ENCODE results near the gene COG3.

The COG3 gene

GRCh38 chr13:45473627-45474026 is 8.9 kb downstream of the COG3 start:
- no peak overlapping the region for H3K27ac Mint-ChIP-seq
- H3K27me3 Mint-ChIP-seq: no peaks in the 10 kb centered on the region
- peaks cover 59% of the 10 kb centered on the region for H3K4me1 Mint-ChIP-seq
- no peaks in the 10 kb centered on the region for H3K9me3 Mint-ChIP-seq
- H3K36me3 Mint-ChIP-seq: peaks cover 11% of the 10 kb centered on the region
- H3K4me3 Mint-ChIP-seq: no peak overlapping the region

- Mint-ChIP-seq H3K9me3 (no peaks in the 10 kb centered on the region), H3K4me3 (peak overlapping the region; percentile 39), H3K36me3 (peaks cover 11% of the 10 kb centered on the region), H3K4me1 (peaks cover 48% of the 10 kb centered on the region), H3K27me3 (no peaks in the 10 kb centered on the region), H3K27ac (peak overlapping the region; percentile 86)
Observed at GRCh38 chr13:45474584-45475454, 10.1 kb downstream of the COG3 start.

- H3K4me3 Mint-ChIP-seq: no peak overlapping the region
- H3K9me3 Mint-ChIP-seq: no peaks in the 10 kb centered on the region
- H3K36me3 Mint-ChIP-seq: peaks cover 11% of the 10 kb centered on the region
- peaks cover 16% of the 10 kb centered on the region for H3K4me1 Mint-ChIP-seq
- H3K27me3 Mint-ChIP-seq: no peaks in the 10 kb centered on the region
- H3K27ac Mint-ChIP-seq: peak overlapping the region; percentile 51
Observed at GRCh38 chr13:45479661-45480060, 14.9 kb downstream of the COG3 start.

DNA sequence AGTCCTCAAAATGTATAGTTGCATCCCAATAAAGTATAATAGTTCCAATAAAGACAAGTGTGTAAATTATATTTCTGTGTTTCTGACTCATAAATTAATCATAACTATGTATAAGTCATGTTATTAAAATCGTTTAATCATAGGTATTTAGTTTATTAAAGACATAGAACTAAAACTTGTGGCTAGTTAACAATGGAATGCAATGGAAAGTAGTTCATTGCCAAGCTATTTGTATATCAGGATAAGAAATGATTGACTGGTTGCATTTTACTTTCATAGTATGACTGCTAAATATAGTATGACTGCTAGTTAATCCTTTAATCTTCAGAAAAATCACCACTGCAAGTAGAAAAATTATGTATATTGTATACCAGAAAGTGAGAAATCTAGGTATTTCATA is 16.9 kb downstream of the COG3 start:
- H3K27ac Mint-ChIP-seq: no peak overlapping the region
- H3K27me3 Mint-ChIP-seq: no peaks in the 10 kb centered on the region
- no peak overlapping the region for H3K4me3 Mint-ChIP-seq
- H3K9me3 Mint-ChIP-seq: no peaks in the 10 kb centered on the region
- H3K36me3 Mint-ChIP-seq: peaks cover 15% of the 10 kb centered on the region
- peaks cover 10% of the 10 kb centered on the region for H3K4me1 Mint-ChIP-seq

GRCh38 chr13:45482571-45483173 is 17.9 kb downstream of the COG3 start:
- no peaks in the 10 kb centered on the region for H3K27me3 Mint-ChIP-seq
- H3K4me1 Mint-ChIP-seq: peaks cover 10% of the 10 kb centered on the region
- no peaks in the 10 kb centered on the region for H3K9me3 Mint-ChIP-seq
- no peak overlapping the region for H3K27ac Mint-ChIP-seq
- peaks cover 22% of the 10 kb centered on the region for H3K36me3 Mint-ChIP-seq
- H3K4me3 Mint-ChIP-seq: no peak overlapping the region

DNA sequence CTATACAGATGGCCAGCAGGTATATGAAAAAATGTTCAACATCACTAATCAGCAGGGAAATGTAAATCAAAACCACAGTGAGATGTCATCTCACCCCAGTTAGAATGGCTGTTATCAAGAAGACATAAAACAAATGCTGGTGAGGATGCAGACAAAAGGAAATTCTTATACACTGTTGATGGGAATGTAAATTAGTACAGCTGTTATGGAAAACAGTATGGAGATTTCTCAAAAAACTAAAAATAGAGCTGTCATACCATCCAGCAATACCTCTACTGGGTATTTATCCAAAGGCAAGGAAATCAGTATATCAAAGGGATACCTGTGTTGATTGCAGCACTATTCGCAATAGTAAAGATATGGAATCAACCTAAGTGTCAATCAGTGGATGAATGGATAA is 22.9 kb downstream of the COG3 start:
- no peak overlapping the region for H3K4me3 Mint-ChIP-seq
- H3K4me1 Mint-ChIP-seq: peaks cover 11% of the 10 kb centered on the region
- no peaks in the 10 kb centered on the region for H3K9me3 Mint-ChIP-seq
- H3K27me3 Mint-ChIP-seq: no peaks in the 10 kb centered on the region
- peak overlapping the region; percentile 83 for H3K27ac Mint-ChIP-seq
- H3K36me3 Mint-ChIP-seq: peaks cover 17% of the 10 kb centered on the region

DNA sequence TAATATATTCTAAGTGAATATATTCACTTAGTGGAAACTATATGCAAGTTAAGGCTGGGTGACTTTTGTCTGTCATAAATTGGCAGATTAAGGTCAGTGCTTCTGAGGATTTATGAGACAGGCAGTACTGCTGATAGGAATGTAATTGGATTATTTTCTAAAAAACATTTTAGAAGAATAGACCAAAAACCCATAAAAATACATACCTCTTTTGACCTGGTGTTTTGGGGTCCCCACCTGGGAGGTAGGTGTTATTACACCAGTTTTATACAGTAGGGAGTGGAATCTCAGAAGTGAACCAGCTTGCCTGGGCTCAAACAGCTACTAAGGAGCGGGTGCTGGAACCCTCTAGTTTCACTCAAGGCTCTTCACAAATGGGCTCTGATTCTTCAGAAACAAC is 25.3 kb downstream of the COG3 start:
- H3K27me3 Mint-ChIP-seq: no peaks in the 10 kb centered on the region
- no peak overlapping the region for H3K27ac Mint-ChIP-seq
- H3K9me3 Mint-ChIP-seq: no peaks in the 10 kb centered on the region
- H3K36me3 Mint-ChIP-seq: peaks cover 13% of the 10 kb centered on the region
- no peak overlapping the region for H3K4me3 Mint-ChIP-seq
- H3K4me1 Mint-ChIP-seq: peaks cover 4% of the 10 kb centered on the region

- H3K36me3 Mint-ChIP-seq: peaks cover 10% of the 10 kb centered on the region
- H3K9me3 Mint-ChIP-seq: no peaks in the 10 kb centered on the region
- no peaks in the 10 kb centered on the region for H3K27me3 Mint-ChIP-seq
- H3K4me1 Mint-ChIP-seq: peaks cover 4% of the 10 kb centered on the region
- H3K4me3 Mint-ChIP-seq: no peak overlapping the region
- no peak overlapping the region for H3K27ac Mint-ChIP-seq
Observed at GRCh38 chr13:45492538-45492937, 27.8 kb downstream of the COG3 start.

DNA sequence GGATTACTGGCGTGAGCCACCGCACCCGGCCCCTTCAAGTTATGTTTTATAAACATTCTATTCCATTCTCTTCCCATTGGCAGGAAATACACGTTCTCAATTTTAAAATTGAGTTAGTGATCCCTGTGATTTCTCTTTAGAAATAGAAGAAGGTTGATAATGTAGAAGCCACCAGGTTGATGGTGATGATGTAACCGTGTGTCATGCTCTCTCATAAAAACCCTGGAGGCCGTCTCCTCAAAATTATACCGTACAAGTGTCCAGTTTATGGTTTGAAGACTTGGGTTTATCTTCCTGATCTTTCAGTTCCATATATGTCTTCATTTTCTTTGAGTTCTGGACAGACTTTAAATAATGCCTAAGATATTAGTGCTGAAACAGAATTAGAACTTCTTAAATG is 32.2 kb downstream of the COG3 start:
- H3K9me3 Mint-ChIP-seq: no peaks in the 10 kb centered on the region
- H3K36me3 Mint-ChIP-seq: peaks cover 22% of the 10 kb centered on the region
- no peak overlapping the region for H3K4me3 Mint-ChIP-seq
- no peaks in the 10 kb centered on the region for H3K27me3 Mint-ChIP-seq
- peak overlapping the region; percentile 35 for H3K27ac Mint-ChIP-seq
- peaks cover 21% of the 10 kb centered on the region for H3K4me1 Mint-ChIP-seq

GRCh38 chr13:45500492-45501174 is 35.9 kb downstream of the COG3 start:
- Mint-ChIP-seq H3K4me1 (peaks cover 21% of the 10 kb centered on the region), H3K36me3 (peaks cover 25% of the 10 kb centered on the region), H3K4me3 (no peak overlapping the region), H3K27ac (peak overlapping the region; percentile 76), H3K27me3 (no peaks in the 10 kb centered on the region), H3K9me3 (no peaks in the 10 kb centered on the region)

- Mint-ChIP-seq H3K27ac (peak overlapping the region; percentile 76), H3K4me3 (no peak overlapping the region), H3K36me3 (peaks cover 26% of the 10 kb centered on the region), H3K4me1 (peaks cover 21% of the 10 kb centered on the region), H3K9me3 (no peaks in the 10 kb centered on the region), H3K27me3 (no peaks in the 10 kb centered on the region)
Observed at GRCh38 chr13:45501175-45501526, 36.4 kb downstream of the COG3 start.

DNA sequence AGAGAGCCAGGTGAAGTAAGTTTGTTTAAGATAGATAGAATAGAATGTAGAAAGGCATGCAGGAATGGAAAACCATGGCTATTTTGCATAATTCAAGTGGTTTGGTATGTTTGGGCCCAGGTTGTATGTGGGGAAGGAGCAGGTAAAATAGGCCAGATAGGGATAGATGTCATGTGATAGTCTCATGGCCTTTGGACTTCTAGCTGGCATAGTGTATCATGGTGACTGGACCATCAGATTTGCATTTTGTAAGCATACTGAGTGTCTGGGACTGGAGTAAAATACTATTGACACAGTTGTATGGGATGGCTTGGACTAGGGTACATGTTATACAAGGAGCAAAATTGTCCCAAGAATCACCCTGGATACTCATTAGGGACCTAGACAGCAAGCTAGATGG is 38.9 kb downstream of the COG3 start:
- peaks cover 19% of the 10 kb centered on the region for H3K4me1 Mint-ChIP-seq
- H3K27ac Mint-ChIP-seq: no peak overlapping the region
- H3K4me3 Mint-ChIP-seq: no peak overlapping the region
- peaks cover 16% of the 10 kb centered on the region for H3K36me3 Mint-ChIP-seq
- H3K9me3 Mint-ChIP-seq: no peaks in the 10 kb centered on the region
- no peaks in the 10 kb centered on the region for H3K27me3 Mint-ChIP-seq

DNA sequence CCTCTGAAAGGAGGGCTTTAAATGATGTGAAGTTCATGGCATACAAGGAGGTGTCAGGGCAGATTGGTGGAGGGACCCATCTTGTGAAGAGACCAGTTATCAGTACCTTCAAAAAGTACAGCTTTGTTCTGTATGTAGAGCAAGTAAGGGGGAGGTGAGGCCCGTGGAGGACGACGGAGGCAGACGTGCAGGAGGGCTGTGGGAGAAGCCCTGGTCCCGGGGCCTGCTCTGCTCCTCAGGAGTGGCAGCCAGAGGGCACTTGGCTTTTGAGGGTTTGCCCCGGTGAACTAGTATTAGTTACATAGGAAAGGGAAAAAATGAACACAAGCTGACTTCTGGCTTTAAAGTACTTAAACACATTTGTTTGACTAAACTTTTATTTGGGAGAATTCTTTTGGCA is 42.1 kb downstream of the COG3 start:
- H3K27me3 Mint-ChIP-seq: no peaks in the 10 kb centered on the region
- H3K27ac Mint-ChIP-seq: no peak overlapping the region
- peaks cover 12% of the 10 kb centered on the region for H3K36me3 Mint-ChIP-seq
- H3K4me3 Mint-ChIP-seq: no peak overlapping the region
- no peaks in the 10 kb centered on the region for H3K9me3 Mint-ChIP-seq
- H3K4me1 Mint-ChIP-seq: peaks cover 6% of the 10 kb centered on the region

- H3K27me3 Mint-ChIP-seq: no peaks in the 10 kb centered on the region
- peak overlapping the region; percentile 71 for H3K27ac Mint-ChIP-seq
- H3K36me3 Mint-ChIP-seq: peaks cover 11% of the 10 kb centered on the region
- H3K9me3 Mint-ChIP-seq: no peaks in the 10 kb centered on the region
- peaks cover 10% of the 10 kb centered on the region for H3K4me1 Mint-ChIP-seq
- no peak overlapping the region for H3K4me3 Mint-ChIP-seq
Observed at GRCh38 chr13:45508776-45509175, 44.0 kb downstream of the COG3 start.

DNA sequence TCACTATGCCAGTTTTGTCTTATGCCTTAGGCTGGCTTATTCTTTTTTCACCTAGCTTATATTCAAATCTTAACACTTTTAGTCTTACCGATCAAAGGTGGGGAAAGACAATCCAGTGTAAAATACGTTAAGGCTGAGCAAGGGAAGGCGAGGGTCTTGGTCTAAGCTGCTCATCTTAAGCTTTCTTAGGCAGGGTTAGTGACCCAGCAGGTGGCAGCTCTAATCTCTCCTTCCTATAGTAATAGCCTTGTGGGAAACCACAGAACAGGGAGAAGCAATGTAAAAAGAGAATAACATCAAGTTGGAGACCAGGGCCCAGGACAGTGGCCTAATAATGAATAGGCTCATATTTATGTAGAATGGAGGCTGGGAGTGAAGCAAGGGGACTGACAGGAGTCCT is 45.9 kb downstream of the COG3 start:
- no peak overlapping the region for H3K4me3 Mint-ChIP-seq
- no peaks in the 10 kb centered on the region for H3K9me3 Mint-ChIP-seq
- no peaks in the 10 kb centered on the region for H3K27me3 Mint-ChIP-seq
- peaks cover 10% of the 10 kb centered on the region for H3K4me1 Mint-ChIP-seq
- H3K27ac Mint-ChIP-seq: no peak overlapping the region
- peaks cover 10% of the 10 kb centered on the region for H3K36me3 Mint-ChIP-seq

Data from activated naive CD4-positive, alpha-beta T cell treated with anti-CD3 and anti-CD28 coated beads, Interleukin-2, amount 50 U/mL, for 24 hours (primary cell).